Measurements from ENCODE around the gene PIMREG.

- TF ChIP-seq CTCF (IDR thresholded peaks at IDR 0.05) = no peak
- TF ChIP-seq ZFX (IDR thresholded peaks at IDR 0.05; ENCODE audit: borderline replicate concordance) = no peak
Measured at GRCh38 chr17:6475411-6475810, 31.2 kb downstream of the PIMREG start.

All from 22Rv1 (cell line).